ENCODE measurements around the gene DKC1. TPM values are rescaled to one million over a fixed set of nuclear protein-coding genes. Genes with fewer than 3 reads are reported as not detected.
"Not testable (repeated sequence)": the region's sequence is repeated elsewhere in the genome, so short reads cannot be mapped to it uniquely, and the experiment has no call there.

The DKC1 gene
- total RNA-seq, 1 donor from 2014 or later, result 150 TPM

DNA sequence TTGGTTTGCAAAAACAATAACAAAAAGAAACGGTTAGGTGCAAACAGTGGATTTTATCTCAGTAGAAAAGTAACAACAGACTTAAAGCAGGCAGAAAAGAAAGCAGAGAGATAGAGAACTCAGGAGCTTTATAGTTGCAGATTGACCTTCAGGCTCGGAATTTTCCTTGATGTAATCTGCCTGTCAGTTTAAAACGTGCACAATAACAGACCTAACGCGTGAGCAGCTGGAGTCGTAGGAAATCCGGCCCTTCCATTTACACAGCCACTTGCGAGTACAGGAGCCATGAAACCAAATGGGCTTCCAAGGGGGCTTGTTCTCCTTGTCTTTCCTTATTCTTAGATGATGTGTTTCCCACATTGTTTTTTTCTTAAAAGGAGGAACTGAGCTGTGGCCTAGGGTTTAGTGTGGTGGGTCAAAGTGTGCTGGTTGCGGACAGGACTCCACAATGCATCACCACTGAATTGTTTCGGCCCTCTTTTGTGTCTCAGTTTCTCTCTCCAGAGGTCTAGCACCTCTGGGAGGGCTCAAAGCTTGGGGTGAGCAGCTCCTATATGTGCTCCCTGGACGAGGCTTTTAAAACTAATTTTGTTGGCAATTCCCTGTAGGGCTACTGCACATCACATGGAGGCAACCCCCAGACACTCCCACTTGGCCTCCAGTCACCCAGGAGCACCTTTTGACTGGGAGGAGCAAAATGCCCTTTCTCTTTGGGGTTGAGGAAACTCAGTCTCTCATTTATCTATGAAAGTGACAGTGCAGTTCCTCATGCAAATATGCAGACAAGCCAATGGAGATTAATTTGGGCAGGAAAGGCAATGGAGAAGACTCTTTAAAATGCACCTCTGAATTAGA, 56.5 kb downstream of the DKC1 start:
- no peak for DNase-seq (ENCODE audit: low spot score)
- Mint-ChIP-seq H3K4me3 (ENCODE audit: low read depth) (no peak overlapping the region), H3K4me1 (ENCODE audit: low read depth) (peaks cover 6% of the 10 kb centered on the region), H3K9me3 (no peaks in the 10 kb centered on the region), H3K36me3 (ENCODE audit: low read depth) (no peaks in the 10 kb centered on the region), H3K27me3 (ENCODE audit: low read depth) (peaks cover 9% of the 10 kb centered on the region), H3K27ac (no peak overlapping the region)
- intact Hi-C loops (cut with micrococcal nuclease), result no loop called here

DNA sequence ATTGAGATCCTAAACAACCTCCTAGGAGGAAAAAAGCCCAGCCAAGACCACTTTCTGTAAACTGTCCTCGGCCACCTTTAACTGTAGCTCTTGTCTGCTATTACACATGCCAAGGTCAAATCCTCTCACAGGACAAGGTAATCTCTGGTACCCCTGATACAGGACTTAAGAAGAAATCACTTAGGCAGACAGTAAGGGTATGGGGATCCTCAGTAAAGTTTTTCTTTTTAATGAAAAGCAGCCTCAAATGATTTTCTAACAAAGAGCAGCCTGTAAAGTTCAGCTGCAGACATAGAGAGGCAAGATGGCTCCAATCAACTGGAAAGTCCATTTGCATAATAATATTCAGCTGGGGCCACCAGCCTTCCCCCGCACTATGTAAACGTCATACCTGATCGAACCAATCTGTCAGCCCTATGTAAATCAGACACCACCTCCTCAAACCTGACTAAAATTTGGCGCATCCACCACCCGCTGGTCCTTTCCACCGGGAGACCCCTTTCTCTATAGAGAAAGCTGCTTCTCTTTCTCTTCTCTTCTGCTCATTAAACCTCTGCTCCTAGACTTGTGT, 57.2 kb downstream of the DKC1 start:
- DNase-seq (ENCODE audit: low spot score), result no peak
- H3K9me3 Mint-ChIP-seq, result no peaks in the 10 kb centered on the region

DNA sequence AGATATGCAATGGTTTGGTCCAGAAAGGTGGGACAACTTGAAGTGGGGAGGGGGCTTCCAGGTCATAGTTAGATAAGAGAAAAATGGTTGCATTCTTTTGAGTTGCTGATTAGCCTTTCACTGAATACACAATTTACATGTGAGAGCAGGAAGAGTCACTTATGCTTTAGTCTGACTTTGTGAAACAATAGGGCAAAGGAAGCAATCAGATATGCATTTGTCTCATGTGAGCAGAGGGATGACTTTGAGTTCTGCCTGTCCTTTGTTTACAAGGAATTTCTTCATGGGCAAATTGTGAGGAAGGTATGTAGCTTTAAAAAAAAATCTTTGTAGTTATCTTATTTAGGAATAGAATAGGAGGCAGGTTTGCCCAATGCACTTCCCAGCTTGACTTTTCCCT, 58.9 kb downstream of the DKC1 start:
- Mint-ChIP-seq H3K4me3 (ENCODE audit: low read depth) (no peak overlapping the region), H3K36me3 (ENCODE audit: low read depth) (no peaks in the 10 kb centered on the region), H3K9me3 (no peaks in the 10 kb centered on the region), H3K27ac (no peak overlapping the region), H3K27me3 (ENCODE audit: low read depth) (peaks cover 7% of the 10 kb centered on the region), H3K4me1 (ENCODE audit: low read depth) (peaks cover 2% of the 10 kb centered on the region)
- DNase-seq (ENCODE audit: low spot score), result no peak
- intact Hi-C loops (cut with micrococcal nuclease), result no loop called here

More for the DNA sequence above, 57.2 kb downstream of the DKC1 start:
- intact Hi-C loops (cut with micrococcal nuclease), result no loop called here
- H3K27ac Mint-ChIP-seq, result no peak overlapping the region
- H3K36me3 Mint-ChIP-seq (ENCODE audit: low read depth), result no peaks in the 10 kb centered on the region
- peaks cover 9% of the 10 kb centered on the region for H3K27me3 Mint-ChIP-seq (ENCODE audit: low read depth)
- peaks cover 6% of the 10 kb centered on the region for H3K4me1 Mint-ChIP-seq (ENCODE audit: low read depth)
- H3K4me3 Mint-ChIP-seq (ENCODE audit: low read depth), result no peak overlapping the region

DNA sequence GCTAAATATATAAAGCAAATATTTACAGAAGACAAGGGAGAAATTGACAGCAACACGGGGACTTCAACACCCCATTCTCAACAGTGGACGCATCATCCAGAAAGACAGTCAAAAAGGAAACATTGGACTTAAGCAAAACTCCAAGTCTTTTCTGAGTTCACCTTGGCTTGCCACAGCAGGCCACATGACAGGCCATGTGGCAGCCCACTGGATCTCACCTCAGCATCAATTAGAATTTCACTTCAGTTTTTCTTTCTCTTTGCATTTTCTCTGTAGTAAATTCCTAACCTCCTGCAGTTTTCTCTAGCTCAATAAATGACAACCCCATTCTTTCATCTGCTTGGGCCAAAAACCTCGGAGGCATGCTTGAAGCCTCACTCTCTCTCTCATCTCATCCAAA, 59.4 kb downstream of the DKC1 start:
- peaks cover 7% of the 10 kb centered on the region for H3K27me3 Mint-ChIP-seq (ENCODE audit: low read depth)
- intact Hi-C loops (cut with micrococcal nuclease), result no loop called here
- no peaks in the 10 kb centered on the region for H3K36me3 Mint-ChIP-seq (ENCODE audit: low read depth)
- H3K4me1 Mint-ChIP-seq (ENCODE audit: low read depth), result peaks cover 2% of the 10 kb centered on the region
- no peaks in the 10 kb centered on the region for H3K9me3 Mint-ChIP-seq
- no peak overlapping the region for H3K27ac Mint-ChIP-seq
- no peak for DNase-seq (ENCODE audit: low spot score)
- H3K4me3 Mint-ChIP-seq (ENCODE audit: low read depth), result no peak overlapping the region

DNA sequence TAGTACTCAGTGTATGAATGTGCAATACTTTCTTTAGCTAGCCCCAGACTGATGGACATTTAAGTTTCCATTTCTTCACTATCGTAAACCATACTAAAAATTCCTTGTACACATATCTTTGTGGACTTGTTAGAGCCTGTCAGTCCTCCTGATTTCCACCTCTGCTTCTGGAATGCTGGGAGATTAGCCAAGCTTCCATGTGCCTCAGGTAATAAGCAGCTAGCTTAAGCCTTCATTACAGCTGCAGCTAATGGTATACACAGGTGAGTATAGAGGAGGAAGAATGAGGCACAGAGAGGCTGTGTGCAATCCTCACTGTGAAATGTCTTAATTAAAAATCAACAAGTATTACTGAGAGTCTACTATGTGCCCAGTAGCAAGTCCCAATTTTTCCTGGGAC, 62.0 kb downstream of the DKC1 start:
- H3K27ac Mint-ChIP-seq, result no peak overlapping the region
- no peak for DNase-seq (ENCODE audit: low spot score)
- no peak overlapping the region for H3K4me3 Mint-ChIP-seq (ENCODE audit: low read depth)
- peaks cover 7% of the 10 kb centered on the region for H3K27me3 Mint-ChIP-seq (ENCODE audit: low read depth)
- no peaks in the 10 kb centered on the region for H3K36me3 Mint-ChIP-seq (ENCODE audit: low read depth)
- no peaks in the 10 kb centered on the region for H3K9me3 Mint-ChIP-seq
- H3K4me1 Mint-ChIP-seq (ENCODE audit: low read depth), result peaks cover 23% of the 10 kb centered on the region
- intact Hi-C loops (cut with micrococcal nuclease), result no loop called here

DNA sequence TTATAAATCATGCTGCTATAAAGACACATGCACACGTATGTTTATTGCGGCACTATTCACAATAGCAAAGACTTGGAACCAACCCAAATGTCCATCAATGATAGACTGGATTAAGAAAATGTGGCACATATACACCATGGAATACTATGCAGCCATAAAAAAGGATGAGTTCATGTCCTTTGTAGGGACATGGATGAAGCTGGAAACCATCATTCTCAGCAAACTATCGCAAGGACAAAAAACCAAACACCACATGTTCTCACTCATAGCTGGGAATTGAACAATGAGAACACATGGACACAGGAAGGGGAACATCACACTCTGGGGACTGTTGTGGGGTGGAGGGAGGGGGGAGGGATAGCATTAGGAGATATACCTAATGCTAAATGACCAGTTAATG, 62.9 kb downstream of the DKC1 start:
- H3K4me1 Mint-ChIP-seq (ENCODE audit: low read depth), result peaks cover 27% of the 10 kb centered on the region
- H3K9me3 Mint-ChIP-seq; H3K4me3 Mint-ChIP-seq (ENCODE audit: low read depth); H3K36me3 Mint-ChIP-seq (ENCODE audit: low read depth); DNase-seq (ENCODE audit: low spot score); intact Hi-C loops (cut with micrococcal nuclease); H3K27me3 Mint-ChIP-seq (ENCODE audit: low read depth); H3K27ac Mint-ChIP-seq: not testable (repeated sequence)

Other genes starting within 250 kb of the DKC1 start
- gene FAM3A, start 246.6 kb upstream of the DKC1 start, total RNA-seq, result 39.2 and 39.8 TPM in 2 replicates
- 82.8 and 86.4 TPM in 2 replicates for gene G6PD, start 216.0 kb upstream of the DKC1 start, total RNA-seq
- gene IKBKG, start 215.2 kb upstream of the DKC1 start, total RNA-seq, result 40.5 and 41.7 TPM in 2 replicates
- not detected in 2 replicates for gene CTAG1A, start 177.7 kb upstream of the DKC1 start, total RNA-seq
- gene CTAG1B, start 143.6 kb upstream of the DKC1 start, total RNA-seq, result not detected in 2 replicates
- gene CTAG2, start 109.3 kb upstream of the DKC1 start, total RNA-seq, result not detected in 2 replicates
- 4.3 and 4.5 TPM in 2 replicates for gene GAB3, start 11.8 kb upstream of the DKC1 start, total RNA-seq
- 27.7 and 31.5 TPM in 2 replicates for gene MPP1, start 42.6 kb downstream of the DKC1 start, total RNA-seq
- not detected in 2 replicates for gene SMIM9, start 71.8 kb downstream of the DKC1 start, total RNA-seq
- 25.6 and 27.0 TPM in 2 replicates for gene F8A1, start 123.5 kb downstream of the DKC1 start, total RNA-seq

Data from activated T-helper 2 cell treated with anti-CD3 and anti-CD28 coated beads, Interferon-gamma antibody, Interleukin-2, Interleukin-4, amounts not matched to agents 10 μg/mL and 5 μg/mL and 100 μg/mL, durations not matched to agents 14 hours and 24 hours and 36 hours (primary cell).